ENCODE results near the gene IL10RA.

DNA sequence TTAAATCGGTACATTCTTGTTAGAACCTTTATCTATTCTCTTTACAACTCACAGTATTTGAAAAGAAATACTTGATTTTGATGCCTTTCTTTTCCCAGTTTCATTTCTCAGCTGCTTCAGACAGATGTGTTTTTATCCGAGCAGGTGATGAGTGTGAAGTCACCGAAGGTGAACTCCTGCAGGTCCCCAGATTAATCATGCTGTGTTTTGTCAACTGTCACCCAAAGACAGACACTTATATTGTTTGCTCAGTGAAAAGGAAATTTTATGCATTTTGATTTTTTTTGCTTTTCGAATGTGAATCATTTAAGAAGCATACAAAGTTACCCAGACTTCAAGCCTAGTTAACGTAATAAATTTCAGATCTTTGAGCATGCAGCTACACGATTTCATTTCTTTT is 49.2 kb upstream of the IL10RA start:
- TF ChIP-seq REST (IDR thresholded peaks at IDR 0.05; ENCODE audit: insufficient read depth in 1 of 2, low read depth in 2 of 2, low read length in 1 of 2) = no peak
- TF ChIP-seq, protein P1, sequence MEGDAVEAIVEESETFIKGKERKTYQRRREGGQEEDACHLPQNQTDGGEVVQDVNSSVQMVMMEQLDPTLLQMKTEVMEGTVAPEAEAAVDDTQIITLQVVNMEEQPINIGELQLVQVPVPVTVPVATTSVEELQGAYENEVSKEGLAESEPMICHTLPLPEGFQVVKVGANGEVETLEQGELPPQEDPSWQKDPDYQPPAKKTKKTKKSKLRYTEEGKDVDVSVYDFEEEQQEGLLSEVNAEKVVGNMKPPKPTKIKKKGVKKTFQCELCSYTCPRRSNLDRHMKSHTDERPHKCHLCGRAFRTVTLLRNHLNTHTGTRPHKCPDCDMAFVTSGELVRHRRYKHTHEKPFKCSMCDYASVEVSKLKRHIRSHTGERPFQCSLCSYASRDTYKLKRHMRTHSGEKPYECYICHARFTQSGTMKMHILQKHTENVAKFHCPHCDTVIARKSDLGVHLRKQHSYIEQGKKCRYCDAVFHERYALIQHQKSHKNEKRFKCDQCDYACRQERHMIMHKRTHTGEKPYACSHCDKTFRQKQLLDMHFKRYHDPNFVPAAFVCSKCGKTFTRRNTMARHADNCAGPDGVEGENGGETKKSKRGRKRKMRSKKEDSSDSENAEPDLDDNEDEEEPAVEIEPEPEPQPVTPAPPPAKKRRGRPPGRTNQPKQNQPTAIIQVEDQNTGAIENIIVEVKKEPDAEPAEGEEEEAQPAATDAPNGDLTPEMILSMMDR (IDR thresholded peaks at IDR 0.05) = no peak
- no peak for TF ChIP-seq POLR2AphosphoS5 (IDR thresholded peaks at IDR 0.05; ENCODE audit: low read depth, low read length)

Measured in Panc1 (cell line).